GM19025 (cell line): Measurements from ENCODE around the gene EXD3.
"Not testable (repeated sequence)": the region's sequence is repeated elsewhere in the genome, so short reads cannot be mapped to it uniquely, and the experiment has no call there.

ENCODE experiments used
- ATAC-seq: cut with Tn5 transposase; IDR thresholded peaks from one replicate; pipeline ENCODE4 v1.9.1; 2021; ENCODE audit warnings: mild to moderate bottlenecking, low read depth, moderate library complexity; ENCODE audit not compliant: unreplicated experiment

The EXD3 gene

DNA sequence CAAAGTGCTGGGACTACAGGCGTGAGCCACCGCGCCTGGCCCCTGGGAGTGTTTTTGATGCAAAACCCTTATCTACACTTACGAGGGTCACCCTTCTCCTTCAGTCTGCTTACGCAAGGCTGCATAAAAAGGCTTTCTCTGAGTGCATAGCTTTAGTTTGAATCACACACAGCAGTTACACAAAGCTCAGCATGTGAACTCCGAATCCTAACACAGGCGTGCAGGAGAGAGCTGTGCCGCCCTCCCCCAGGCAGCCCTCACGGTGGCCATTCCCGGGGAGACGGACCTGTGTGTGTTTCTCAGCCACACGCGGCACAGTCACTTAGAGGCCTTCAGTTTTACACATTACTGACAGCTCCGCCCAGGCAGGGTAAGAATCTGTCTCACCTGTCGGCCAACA lies 26.7 kb downstream of the EXD3 start:
- ATAC-seq, result no peak

DNA sequence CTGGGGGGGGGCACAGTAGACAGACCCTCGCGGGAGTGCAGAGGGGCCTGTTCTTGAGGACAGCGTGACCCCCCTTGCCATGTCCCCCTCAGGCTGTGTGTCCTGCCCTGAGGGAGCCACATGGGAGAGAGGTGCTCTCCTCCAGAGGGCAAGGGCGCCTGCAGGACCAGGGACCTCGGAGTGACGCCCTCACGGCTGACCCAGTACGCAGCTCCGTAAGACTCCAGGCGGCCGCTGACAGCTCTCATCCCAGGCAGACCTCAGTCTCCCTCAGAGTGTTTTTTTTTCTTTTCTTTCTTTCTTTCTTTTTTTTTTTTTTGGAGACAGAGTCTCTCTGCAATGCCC lies 27.3 kb downstream of the EXD3 start:
- no peak for ATAC-seq

DNA sequence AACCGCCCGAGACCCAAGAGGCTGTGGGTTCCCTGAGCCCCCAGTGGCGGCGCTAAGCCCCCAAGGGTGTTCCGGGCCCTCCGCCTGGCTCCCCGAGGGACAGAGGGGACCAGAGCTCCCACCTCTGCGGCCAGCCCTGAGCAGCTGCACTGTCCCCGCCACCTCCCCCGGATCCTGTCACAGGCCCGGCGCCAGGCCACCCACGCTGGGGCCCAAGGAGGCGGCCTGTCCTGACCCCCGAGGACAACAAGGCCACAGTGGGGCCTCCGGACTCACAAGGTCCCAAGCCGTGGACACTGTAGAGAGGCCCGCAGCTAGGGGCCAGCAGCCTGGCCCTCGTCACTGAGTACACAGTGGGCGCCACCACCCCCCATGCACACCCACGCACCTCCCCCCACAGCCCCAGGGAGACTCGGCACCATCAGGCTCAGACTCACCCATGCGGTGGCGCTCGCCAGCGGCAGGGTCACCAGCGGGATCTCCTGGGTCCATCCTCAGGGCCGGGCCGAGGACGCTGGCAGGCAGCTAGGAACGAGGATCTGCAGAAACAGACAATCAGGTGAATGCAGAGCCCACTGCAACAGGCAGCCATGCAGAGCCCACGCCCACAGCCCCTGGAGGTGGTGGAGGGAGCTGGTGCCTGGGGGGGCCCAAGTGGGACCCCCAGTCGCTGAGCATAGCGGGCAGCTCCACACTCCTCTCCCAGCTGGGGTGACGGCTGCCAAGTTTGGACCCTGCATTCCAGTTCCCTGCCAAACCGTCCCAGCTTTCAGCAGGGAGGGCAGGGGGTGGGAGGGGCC lies 27.9 kb downstream of the EXD3 start:
- no peak for ATAC-seq

DNA sequence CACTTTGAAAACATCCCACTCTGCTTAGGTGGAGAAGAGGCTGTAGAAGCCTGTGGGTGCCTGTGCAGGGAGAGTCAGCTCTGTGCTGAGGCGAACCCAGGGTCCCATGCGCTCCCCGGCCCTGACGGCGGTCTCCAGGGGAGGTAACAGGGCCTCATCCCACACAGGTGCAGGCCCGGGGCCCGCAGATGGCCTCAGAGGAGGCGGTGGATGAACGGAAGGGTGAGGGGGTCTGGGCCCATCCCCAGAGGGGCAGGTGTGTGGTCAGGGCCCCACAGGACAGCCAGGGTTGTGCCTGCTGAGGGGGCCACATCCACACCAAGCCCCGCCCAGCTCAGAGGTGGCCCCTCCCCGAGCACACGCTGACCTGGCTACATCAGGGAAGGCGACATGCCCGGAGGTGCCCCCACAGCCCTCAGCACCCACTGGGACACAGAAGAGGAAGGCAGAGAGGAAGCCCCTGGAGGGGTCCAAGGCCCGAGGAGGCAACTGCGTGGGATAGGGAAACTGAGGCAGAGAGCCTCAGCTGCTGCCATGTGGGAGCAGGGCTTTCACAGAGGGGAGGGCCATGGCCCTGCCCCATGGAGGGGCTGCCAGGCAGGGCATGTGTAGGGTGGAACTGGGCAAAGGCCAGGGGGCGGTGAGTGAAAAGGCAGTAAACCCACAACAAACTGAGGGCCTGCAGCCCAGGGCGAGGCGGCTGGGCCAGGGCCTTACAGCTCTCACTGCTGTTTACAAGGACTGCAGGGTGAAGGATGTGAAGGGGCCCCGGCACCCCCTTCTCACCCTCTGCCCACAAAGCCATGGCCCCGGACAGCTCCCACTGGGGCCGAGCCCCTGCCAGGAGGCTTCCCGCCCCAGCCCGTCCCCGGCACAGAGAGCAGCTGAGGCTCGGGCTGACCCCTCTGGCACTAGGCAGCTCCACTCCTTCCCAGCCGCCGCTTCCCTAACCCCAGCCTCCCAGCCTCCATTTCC lies 29.5 kb downstream of the EXD3 start:
- ATAC-seq, result no peak

DNA sequence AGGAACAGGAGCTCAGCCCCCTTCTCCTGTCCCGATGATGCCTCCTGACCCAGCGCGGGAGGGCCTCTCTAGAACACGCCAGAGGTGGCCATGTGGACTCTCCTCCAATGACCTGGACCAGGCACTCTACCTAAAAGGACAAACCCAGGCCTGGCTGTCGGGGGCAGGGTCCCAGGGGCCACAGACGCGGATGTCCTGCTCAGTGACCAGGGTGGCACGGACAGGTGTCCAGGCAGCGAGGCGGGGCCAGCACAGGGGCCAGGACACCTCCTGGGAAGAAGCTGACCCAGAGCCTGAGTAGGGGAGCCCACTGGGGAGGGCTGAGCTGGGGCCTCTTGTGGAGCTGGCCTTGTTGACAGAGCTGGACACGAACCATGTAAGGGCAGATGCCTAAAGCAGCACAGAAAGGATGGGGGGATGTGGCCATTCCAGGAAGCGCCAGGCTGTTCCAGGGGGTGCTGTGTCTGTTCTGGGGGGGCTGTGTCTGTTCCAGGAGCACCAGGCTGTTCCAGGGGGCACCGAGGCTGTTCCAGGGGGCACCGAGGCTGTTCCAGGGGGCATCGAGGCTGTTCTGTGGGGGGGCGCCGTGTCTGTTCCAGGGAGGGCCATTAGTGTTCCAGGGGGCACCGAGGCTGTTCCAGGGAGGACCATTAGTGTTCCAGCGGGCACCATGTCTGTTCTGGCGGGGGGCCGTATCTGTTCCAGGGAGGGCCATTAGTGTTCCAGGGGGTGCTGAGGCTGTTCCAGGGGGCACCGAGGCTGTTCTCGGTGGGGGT lies 30.5 kb downstream of the EXD3 start:
- no peak for ATAC-seq

DNA sequence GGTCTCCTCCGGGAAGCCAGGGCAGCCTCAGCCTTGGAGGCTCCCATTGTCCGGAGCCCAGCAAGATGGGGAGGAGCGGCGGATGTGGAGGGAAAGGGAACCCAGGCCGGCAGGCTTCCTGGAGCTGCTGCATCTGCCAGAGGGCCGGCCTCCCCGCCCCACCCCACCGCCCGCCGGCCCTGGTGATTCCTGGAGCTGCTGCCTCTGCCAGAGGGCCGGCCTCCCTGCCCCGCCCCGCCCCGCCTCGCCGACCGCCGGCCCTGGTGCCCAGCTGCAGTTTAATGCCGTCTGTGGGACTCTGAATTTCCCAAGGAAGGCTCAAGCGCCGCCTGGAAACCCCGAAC lies 31.6 kb downstream of the EXD3 start:
- no peak for ATAC-seq

DNA sequence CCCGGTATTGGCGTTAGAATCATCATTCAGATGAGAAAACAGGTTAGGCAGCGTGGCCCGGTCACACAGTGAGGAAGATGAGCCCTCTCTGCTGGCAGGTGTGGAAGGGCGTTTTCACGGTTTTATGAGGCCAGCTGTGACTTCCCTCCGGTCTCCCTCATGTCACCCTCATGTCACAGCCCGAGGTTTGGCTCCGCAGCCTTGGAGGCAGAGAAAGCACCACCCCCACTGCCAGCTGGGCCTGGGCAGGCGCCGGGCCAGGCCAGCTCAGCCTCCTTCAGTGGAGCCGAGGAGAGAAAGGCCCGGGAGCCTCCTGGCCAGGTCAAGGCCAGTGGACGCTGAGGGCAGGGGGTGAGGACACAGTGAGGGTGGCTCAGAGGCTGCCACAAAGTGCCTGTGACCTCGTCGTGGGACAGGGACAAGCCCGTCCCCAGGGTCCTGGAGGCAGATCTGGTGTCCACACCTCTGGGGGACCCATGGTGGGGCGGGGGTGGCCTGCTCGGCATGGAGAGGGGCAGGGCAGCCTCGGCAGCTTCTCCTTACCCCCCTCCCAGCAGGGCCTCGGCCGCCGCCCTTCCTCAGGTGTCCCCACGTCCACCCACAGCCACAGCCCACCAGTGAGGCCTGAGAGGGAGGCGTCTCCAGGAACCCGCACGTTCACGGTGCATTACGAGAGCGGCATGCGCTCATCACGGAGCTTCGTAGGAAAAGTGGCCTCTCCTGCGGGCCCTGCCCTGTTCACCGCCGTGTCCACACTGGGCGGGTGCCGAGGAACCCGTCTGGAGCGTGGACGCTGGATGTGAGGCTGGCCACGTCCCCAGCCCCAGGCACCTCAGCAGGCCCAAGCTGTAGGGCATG lies 32.2 kb downstream of the EXD3 start:
- no peak for ATAC-seq

DNA sequence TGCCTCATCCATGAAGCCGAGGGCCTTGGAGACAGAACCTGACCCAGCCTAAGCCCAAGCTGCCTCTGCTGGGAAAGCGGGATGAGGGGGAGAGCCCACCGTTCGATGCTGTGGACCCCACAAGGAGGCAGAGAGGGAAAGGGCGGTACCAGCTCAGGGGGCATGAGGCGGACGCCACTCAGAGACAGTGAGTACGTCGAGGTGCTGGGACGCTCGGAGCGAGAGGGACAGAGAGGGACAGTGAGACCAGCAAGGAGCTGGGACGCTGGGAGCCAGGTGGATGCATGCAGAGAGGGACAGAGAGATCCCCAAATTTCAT lies 33.6 kb downstream of the EXD3 start:
- ATAC-seq, result no peak

DNA sequence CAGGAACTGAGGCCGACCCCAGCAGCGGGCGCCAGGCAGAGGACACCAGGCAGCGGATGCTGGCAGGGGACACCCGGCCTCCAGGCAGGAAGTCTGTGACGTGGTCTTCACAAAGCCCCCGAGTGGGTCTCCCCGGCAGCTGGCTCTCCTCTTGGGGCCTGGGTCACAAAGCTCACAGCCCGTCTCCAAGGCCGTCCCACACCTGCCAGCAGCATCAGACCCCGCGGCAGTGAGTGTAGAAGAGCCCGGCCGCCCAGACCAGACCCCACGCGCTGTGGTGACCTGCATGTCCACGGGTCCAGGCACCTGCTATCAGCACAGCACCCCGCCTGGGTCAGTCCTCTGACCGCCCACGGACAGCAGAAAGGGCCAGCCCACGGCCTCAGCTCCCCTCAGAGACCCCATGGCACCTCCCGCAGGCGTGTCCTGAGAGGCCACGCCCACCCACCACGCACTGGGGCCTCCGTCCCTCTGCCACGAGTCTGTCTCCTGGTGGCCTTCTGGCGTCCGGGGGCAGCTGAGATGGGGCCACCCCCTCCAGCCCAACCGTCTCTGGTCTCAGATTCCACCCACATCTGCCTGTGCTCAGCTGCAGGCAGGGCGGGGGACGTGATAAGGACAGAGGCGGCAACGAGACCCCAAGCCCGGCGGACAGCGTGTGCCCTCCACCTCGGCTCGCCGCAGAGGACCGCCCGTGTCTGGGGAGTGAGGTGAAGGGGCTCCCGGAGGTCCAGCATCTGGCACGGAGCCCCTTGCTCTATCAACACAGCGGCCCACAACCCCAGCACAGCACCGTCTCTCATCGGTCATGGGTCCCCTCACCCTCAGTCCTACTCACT lies 34.2 kb downstream of the EXD3 start:
- no peak for ATAC-seq

DNA sequence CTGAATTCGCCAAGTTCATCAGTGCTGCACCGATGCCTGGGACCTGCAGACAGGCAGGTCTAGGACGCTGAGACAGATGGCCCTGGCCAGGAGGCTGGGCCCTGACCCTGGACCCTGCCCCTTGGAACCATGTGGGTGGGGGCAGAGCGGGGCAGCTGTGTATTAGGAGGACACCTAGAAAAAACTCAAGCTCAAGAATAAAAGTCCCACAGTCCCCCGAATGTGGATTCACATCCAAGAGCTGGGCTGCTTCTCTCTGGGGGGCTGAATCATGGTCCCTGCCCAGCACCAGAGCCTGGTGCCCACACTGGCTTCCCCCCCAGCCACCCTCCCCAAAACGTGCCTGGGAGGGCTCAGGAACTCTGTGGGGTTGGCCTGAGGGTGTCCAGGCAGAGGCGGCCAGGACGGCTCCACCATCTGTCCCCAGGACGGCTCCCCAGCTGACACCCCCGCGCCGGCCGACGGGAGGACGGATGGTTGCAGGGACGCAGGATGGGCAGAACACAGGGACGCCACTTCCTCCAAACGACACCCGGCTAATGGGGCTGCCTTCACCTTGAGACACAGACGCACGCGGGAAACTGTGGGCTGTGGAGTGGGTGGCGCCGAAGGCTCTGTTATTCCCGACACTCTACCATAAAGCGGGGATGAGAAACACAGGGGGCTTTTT lies 34.9 kb downstream of the EXD3 start:
- no peak for ATAC-seq

DNA sequence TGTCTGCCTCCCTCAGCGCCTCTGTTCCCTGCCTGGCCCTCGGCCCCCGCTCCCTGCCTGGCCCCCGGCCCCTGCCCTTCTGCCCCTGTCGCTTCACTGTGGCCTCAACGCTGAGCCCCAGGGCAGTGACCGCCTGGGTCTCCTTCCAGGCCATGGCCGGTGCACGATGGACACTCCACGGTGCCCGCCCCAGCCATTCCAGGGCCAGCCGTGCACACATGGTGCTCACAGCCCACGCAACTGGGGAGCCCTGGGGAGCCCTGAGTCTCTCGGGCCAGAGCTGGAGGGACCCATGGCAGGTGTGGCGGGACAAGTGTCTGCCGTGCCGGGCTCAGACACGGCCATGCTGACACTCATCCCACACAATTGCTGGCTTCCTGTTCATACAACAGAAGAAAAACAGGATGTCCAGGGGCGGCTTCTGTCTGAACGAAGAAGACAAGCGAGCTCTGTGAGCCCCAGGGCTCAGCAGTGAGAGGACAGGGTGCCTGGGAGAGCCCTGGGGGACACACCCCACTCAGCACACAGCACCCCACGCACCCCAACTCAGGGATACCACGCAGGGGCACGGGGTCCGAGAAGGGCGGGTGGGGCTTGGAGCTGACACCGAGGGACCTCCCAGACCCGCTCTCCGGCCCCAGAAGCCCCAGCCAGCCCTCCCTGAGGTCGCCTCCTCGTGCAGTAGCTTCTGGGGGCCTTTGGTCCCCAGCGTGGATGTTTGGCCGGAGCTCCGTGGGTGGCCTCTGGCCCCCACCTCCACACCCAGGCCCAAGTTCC lies 35.7 kb downstream of the EXD3 start:
- ATAC-seq, result no peak

DNA sequence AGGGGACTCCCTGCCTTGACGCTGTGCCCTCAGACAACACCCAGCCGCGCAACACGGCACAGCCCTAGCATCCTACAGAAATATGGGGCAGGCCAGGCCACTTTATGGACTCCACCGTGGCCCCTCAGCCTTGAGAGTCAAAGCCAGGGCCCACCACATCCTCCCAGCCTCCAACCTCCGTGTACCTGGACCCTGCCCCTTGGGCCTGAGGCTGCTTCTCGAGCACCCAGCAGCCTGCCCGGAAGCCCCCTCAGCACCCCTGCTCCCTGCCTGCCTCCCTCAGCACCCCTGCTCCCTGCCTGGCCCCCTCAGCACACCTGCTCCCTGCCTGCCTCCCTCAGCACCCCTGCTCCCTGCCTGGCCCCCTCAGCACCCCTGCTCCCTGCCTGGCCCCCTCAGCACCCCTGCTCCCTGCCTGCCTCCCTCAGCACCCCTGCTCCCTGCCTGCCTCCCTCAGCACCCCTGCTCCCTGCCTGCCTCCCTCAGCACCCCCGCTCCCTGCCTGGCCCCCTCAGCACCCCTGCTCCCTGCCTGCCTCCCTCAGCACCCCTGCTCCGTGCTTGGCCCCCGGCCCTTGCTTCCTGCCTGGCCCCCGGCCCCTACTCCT lies 36.4 kb downstream of the EXD3 start:
- not testable (repeated sequence) for ATAC-seq

DNA sequence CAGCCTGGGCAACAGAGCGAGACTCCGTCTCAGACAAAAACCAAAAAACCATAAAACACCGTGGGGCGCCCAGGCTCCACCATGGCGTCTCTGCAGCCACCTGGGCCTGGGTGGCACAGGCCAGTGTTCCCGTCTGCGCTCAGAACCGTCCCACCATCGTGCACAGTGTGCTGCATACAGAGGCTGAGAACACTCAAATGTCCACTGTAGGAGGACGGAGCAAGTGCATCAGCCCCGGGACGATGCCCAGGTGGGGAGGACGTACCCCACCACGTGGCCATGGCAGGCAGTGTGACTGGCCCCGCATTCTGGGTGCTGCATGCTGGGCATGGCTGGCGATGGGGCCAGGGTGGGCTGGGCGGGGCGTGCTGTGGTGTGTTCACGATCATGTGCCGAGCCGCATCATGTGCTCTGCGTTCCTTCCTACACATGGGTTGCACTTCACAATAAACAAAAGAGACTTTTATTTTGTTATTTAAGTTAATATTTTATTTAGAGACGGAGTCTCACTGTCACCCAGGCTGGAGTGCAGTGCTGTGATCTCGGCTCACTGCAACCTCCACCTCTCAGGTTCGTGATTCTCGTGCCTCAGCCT lies 37.8 kb downstream of the EXD3 start:
- ATAC-seq, result no peak

DNA sequence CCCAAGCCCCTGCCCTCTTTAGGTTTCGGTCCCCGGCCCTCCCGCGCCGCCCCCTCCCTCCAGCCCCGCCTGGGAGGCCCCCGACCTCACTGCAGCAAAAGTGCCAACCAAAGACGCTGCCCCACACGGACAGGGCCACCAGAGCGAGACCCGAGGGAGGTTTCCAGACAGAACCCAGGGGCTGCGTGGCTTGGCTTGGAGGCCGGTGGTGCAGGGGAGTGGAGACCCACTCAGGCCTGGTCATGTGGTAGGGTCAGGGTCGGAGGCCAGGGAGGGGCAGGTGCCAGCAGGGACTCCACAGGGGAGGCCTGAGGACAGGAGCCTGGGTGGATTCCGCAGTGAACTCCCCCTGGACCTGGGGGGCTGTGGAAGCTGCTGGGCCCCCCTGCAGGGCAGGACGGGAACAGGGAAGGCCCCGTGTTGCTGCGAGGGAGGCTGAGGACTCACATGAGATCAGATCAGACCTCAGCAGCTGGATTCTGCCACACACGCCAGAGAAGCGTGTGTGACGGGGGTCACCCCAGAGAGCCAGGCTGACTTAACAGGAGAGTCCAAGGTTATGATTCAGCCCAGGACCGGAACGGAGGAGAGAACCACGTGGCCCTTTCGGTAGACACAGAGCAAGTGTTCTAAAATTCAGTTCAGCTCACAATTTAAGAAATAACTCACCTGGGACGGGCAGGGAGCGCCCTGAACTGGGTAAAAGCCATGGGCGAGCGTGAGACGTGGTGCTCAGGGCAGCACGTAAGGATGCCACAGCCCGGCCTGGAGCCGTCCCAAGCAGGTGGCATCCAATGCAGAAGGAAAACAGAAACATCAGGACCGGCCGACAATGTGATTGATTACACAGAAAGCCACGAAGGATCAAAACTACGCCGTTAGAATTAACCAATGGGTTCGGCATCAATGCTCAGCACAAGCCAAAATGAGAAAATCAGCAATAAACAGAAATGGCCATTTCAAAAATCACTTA lies 38.9 kb downstream of the EXD3 start:
- ATAC-seq, result no peak

DNA sequence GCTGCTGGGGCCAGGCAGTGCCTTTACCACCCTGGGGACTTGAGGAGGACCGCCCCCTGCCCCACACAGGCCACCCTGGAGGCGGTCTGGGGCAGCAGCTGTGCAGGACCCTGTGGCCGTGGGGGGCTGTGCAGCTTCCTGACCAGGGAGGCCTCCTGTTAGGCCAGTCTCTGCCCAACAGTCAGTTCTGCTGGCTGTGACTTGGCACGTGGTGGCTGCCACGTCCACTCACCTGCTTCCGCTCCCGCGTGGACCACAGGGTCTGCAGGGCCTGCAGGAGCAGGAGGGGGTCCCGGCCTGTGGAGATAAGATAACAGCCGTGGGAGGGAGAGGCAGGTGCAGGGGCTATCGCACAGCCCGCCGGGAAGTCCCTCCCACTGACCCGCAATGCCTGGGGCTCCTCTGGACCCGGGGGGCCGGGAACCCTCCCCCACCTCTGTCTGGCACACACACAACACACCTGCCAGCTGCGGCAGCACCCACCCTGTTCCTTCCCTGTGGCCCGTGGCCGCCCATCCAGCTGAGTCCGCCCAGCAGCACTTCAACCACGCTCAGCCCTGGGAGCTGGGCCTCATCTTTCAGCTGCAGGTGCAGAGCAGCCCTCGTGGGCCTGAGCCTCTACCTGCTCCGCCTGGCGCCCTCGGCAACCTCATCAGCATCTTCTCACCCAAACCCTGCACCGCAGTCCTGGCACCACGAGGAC lies 39.7 kb downstream of the EXD3 start:
- no peak for ATAC-seq
